Measurements from ENCODE around the gene SH3BP2.
A peak's percentile ranks its signal among the peaks of the same experiment; 100 is the strongest.

The SH3BP2 gene, protein sequence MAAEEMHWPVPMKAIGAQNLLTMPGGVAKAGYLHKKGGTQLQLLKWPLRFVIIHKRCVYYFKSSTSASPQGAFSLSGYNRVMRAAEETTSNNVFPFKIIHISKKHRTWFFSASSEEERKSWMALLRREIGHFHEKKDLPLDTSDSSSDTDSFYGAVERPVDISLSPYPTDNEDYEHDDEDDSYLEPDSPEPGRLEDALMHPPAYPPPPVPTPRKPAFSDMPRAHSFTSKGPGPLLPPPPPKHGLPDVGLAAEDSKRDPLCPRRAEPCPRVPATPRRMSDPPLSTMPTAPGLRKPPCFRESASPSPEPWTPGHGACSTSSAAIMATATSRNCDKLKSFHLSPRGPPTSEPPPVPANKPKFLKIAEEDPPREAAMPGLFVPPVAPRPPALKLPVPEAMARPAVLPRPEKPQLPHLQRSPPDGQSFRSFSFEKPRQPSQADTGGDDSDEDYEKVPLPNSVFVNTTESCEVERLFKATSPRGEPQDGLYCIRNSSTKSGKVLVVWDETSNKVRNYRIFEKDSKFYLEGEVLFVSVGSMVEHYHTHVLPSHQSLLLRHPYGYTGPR

DNA sequence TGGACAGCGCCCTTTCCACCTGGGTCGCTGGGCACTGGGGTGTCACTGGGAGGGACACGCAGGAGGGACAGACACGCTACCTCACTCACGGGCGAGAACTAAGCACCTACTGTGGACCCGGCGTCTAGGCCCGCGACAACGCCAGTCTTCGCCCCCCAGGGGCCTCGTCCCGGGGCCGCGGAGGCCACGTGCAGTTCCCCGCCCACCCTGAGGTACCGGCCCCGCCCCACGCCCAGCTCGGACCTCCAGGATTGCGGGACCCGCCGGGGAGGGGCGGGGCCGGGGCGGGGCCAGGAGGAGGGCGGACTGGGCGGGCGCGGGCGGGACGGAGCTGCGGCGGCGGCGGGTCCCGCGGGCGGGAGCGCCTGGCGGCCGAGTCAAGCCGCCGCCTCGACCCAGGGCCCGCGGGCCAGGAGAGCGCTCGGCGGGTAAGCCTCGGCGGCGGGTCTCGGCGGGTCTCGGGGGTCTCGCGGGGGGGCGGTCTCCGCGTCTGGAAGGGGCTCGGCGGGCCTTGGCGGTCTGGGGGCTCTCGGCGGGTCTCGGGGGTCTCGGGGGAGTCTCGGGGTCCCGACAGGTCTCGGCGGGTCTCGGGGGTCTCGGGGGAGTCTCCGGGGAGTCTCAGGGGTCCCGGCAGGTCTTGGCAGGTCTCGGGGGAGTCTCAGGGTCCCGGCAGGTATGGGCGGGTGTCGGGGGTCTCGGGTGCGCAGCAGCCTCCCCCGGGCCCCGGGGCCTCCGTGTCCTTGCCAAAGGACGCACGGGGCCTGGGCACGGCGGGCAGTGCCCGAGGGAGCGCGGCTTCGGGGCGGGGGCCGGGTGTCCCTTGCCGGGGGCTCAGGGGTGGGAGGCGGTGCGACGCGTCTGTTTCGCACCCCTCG is at the start of gene SH3BP2:
SH3BP2 (plus strand) TSS at position 375 of the 875 bp plus-strand sequence. CDS start 27,533 bp downstream, outside the sequence.
- DNase-seq (ENCODE audit: low read depth) = peak; percentile 51

DNA sequence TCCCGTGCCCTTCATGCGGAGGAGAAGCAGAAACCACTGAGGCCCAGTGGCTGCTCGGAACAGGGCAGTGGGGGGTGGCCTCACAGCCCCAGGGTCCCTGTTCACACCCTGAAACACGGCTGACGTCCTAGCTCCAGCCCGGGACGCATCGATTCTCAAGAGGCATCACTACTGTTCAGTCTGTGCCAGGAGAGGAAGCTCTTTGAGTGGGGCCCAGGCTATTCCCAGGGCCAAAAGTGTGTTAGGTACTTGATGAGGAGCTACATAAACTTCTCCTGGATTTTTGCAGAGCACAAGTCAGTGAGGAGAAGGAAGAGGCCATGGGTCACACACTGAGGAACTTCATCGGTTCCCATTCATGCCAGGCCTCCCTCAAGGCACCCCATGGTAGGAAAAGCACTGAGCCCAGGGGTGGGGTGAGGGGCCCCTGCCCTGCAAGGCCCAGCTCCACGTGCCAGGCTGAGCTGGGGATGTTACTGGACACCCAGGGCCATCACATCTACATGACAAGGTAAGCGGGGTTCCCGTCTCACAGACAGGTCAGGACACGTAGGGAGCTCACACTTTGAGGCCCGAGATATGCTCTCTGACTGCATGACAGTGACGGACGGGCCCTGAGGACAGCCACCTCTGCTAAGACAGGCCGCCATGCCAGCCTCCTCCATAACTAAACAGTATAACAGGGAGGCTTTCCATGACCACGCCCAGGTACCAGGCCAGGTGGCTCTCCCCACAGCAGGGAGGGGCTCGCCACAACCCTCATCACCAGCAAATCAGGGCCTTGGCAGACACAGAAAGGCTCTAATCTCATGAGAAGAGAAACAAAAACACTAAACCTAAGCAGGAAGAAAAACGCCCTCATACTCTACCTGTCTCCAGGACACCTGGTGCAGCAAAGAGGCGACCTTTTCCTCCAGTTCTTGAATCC is 49.1 kb upstream of the SH3BP2 start:
- DNase-seq (ENCODE audit: low read depth) = no peak

DNA sequence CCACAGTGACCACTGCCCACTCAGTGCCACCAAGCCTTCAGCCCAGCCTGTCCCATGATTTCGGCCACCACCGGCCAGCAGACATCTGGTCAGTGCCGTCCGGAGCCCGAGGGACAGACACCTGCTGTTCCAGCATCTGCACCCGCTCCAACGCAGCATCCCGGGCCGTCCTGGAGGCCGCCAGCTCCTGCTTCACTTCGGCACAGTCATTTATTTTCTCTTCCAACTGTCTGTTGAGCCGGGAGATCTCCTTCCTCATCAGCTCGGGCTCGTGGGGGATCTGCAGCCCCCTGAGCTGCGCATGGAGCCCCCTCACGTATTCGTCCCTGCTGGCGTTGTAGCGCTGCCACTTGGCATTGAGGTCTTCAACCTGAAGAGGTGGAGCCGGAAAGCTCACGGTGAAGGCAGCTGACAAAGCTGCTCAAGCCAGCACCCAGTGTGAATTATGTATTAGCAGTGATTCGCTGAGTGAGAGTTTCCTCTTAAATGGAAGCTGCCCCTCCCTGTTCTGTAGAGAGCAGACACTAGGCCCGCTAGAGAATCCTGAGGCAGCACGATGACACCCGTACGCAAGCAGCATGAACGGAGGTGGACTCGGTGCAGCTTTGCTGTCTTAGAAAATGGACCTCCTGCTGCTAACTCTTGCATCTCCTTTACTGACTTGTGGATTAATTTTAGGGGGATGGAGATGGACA is 48.2 kb upstream of the SH3BP2 start:
- DNase-seq (ENCODE audit: low read depth) = no peak

DNA sequence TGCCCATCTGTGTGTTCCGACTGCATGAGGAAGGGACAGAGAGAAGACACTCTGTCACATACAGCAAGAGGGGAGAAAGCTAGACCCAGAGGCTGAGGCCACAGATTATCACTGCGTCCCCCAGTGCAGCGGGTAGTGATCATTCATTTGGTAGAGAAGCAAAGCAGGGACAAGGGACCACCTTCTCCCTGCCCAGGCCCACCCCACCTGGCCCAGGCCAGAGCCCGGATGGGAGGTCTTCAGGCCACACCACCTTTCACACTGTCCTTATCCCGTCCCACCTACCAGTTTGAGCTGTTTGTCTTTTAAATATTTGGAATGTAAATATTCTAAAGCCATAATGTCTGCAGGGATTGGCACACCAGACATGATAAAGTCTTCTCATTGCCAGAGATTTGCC is 47.4 kb upstream of the SH3BP2 start:
- no peak for DNase-seq (ENCODE audit: low read depth)

DNA sequence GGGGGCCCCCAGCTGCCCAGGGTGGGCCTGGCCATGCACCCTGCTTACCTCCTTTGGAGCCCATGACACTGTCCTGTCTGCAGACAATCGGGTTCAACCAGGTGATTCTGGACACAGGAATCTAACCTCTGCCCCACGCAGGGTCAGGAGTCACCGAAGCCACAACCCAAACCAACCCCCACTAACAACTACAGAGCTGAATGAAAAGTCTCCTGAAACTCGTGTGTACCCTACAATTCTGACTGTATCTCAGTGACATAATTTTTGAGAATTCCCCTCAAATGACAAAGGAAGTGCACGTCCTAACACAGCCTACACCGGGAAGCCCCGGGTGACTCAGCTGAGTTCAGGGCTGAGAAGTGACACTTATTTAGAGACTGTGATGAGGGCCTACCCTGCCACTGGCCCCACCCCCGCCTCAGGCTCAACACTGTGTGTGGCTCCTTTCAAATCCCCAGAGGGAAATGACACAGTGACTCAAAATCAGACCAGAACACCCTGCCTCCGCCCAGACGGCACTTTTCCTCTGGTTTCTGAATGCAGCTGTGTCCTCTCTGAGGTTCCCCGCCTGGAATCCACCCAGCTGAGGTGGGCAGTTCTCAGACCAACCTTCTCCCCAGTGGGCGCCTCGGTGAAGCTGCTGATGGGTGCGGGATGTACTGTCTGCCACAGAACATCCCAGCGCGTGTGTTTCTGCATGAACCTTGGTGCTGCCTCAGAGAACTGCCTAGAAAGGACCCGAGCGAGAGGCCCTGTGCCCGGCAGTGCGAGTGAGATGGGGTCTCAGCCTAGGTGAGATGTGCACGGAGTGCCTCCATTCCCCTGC is 46.7 kb upstream of the SH3BP2 start:
- DNase-seq (ENCODE audit: low read depth) = peak; percentile 22

DNA sequence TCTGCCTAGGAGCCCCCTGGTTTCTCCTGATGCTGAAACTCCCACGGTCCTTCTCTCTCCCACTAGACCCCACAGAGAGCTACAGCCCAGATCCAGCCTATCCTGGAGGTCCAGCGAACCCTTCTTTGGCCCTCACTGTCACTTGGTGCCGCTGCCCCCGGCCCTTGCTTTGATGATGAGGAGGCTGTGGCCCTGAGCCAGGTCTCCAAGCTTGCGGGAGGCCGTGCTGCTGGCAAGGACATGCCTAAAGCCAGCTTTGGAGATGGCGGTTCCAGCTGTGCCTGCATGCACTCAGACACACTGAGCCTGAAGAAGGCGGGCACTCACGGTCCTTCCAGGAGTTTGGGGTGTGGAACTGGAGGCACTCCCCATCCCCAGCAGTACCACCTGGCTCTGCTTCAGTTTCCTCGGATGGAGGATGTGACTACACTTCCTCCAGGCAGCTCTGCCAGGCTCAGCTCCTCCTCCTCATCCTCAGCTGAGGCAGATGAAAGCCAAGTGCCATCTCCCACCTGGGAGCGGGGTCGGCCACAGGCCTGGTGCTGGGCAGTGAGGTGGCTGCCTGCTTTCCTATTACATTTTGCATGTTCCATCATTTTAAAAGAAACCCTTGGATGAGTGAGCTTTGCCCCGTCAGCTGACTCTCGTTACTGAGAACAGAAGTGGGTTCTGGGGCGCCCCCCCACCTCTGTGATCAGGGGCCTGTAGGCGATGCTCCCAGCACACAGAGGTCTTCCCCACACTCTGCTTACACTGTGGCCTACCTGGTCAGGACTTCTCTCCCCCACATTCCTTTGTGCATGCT is 45.8 kb upstream of the SH3BP2 start:
- DNase-seq (ENCODE audit: low read depth) = no peak

DNA sequence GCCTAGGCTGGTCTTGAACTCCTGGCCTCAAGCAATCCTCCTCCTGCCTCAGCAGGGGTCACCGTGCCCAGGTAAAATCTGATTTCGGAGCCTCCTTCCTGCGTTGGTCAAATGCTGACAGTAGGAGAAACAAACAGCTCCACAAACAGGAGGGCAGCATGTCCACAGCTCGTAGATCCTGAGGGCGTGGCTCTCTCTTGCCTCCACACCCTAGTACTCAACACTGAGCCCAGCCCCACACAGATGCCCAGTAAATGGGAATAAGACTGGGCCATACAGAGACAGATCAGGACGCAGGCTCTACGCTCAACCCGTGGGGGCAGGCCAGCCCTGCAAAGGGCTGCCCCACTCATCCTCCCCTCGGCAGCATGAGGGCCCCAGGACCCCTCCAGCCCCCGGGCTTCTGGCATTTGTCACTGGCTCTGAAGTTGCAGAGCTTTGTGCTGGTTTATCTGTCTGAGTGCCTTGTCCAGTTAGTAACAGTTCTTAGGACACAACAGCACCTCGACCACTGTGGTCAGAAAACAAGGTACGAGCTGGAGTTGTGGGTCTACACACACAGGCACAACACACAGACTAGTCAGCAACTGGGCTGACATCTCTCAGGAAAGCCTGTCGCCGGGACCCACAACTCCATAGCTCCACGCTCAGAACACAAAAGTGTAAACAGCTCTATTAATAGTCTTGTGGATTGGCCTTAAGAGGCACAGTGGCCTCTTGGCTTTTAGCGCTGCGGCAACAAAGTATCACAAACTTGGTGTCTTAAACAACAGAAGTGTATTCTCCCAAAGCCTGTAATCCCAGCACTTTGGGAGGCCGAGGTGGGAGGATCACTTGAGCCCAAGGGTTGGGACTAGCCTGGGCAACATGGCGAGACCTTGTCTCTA is 41.9 kb upstream of the SH3BP2 start:
- DNase-seq (ENCODE audit: low read depth) = no peak

DNA sequence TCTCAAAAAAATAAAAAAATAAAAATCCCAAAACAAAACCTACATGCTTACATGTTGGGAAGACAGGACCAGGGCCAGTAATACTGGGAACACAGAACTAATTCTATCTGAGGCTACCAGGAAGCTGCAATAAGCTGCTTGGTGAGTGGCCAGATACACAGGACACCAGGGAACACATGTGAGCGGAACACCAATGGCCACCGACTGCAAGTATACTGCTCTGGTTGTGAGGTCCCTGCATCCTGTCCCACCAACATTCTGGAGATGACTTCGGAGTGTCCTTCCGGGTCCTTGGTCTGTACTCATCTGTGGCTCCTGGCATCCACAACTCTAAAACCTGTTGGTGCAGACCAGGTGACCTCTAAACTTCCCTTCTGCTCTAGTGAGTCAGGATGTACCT is 39.4 kb upstream of the SH3BP2 start:
- DNase-seq (ENCODE audit: low read depth) = no peak

DNA sequence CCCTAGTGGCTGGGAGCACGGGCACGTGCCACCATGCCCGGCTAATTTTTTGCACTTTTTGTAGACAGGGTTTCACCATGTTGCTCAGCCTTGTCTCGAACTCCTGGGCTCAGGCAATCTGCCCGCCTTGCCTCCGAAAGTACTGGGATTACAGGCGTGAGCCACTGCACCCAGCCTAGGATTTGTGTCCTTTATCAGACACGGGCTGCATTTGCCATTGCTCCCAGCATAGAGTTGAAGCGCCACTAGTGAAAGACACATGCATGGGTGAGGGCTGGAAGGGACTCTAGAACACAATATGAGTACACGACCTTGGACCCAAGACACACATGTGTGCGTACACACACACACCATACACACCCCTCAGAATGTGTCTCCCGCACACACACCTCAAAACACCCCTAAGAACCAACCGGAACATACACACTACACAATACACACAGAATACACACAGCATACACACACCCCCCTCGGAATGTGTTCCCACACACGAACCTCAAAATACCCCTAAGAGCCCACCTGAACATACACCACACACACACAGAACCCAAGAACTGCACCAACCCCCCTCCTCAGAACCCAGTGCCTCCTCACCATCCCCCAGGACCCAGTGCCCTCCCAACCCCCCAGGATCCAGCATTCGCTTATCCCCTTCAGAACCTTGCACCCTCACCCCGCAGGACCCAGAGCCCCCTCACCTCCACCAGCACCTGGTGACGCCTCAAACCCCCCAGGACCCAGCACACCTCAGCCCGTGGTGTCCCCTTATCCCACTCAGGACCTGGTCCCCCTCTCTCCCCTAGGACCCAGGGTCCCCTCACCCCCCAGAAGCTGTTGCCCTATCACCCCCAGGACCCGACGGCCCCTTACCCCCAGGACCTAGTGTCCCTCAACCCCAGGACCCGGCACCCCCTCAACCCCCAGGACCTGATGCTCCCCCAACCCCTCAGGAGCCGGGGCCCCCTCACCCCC is 37.8 kb upstream of the SH3BP2 start:
- no peak for DNase-seq (ENCODE audit: low read depth)

DNA sequence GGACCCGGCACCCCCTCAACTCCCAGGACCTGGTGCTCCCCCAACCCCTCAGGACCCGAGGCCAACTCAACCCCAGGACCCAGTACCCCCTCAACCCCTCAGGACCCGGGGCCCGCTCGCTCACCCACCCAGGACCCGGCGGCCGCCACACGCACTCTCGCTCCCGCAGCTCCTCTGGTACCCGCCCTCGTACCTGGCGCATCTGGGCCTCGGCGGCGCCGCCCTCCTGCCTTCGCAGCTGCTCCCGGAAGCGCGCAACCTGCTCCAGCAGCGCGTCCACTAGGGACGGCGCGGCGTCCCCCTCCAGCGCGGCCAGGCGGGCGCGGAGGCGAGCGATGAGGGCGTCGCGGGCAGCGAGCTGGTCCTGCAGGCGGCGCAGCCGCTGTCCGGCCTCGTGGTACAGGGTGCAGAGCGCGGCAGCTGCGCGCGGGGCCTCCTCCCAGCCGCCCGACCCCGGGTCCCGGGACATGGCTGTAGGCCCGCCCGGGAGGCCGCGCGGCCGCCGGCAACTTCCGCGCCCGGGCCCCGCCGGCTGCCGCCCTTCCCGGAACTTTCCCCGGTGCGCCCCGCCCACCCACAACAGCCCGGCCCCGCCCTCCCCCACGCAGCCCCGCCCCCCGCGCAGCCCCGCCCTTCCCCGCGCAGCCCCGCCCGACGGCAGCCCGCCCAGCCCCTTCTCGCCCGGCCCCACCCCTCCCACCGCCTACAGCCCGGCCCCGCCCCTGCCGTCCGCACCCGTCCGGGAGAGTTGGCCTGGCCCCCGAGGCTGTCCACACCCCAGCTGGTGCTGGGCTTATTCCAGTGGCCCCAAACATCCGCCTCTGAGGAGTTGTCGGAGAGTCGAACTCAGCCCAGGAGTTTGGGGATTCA is 36.8 kb upstream of the SH3BP2 start, which contains the start of gene TNIP2:
TNIP2 (minus strand) TSS at position 516 of the 870 bp plus-strand sequence; CDS start at position 469, 47 bp downstream.
- DNase-seq (ENCODE audit: low read depth) = peak; percentile 62

DNA sequence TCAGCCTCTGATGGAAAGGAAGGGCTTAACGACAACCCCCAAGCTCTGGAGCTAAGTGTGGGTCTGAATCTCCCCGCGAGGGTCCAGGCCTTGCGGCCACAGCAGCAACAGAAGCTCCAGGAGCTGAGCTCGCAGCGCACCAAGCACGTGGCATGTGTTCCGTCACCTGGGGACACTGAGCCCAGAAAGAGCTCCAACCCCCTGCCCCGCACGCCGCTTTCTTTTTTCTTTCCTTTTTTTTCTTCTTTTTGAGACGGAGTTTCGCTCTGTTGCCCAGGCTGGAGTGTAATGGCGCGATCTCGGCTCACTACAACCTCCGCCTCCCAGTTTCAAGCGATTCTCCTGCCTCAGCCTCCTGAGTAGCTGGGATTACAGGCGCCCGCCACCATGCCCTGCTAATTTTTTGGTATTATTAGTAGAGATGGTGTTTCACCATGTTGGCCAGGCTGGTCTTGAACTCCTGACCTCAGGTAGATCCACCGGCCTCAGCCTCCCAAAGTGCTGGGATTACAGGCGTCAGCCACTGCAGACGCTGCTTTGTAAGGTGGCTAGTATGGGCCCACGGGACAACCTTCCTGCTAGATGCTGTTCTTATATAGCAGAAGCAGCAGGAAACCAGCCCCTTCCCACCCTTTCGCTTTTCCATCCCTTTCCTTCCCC is 36.1 kb upstream of the SH3BP2 start:
- no peak for DNase-seq (ENCODE audit: low read depth)

DNA sequence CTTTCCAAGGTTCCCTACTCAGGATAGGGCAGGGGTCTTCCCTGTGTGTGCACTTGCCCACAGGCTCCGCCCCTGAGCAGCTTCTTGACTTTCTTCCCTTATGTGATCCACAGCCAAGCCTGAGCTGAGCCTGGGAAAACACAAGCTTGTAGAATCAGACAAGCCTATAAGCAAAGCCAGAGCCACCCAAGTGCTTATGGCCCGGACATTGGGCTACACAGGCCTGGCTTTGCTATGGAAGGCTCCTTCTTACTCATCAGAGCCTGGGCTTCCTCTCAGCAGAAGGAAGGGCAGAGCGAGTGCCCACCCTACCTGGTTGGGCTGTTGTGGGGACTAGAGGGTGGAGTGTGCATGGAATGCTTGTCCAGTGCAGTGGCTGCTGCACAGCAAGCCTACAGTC is 35.5 kb upstream of the SH3BP2 start:
- no peak for DNase-seq (ENCODE audit: low read depth)

DNA sequence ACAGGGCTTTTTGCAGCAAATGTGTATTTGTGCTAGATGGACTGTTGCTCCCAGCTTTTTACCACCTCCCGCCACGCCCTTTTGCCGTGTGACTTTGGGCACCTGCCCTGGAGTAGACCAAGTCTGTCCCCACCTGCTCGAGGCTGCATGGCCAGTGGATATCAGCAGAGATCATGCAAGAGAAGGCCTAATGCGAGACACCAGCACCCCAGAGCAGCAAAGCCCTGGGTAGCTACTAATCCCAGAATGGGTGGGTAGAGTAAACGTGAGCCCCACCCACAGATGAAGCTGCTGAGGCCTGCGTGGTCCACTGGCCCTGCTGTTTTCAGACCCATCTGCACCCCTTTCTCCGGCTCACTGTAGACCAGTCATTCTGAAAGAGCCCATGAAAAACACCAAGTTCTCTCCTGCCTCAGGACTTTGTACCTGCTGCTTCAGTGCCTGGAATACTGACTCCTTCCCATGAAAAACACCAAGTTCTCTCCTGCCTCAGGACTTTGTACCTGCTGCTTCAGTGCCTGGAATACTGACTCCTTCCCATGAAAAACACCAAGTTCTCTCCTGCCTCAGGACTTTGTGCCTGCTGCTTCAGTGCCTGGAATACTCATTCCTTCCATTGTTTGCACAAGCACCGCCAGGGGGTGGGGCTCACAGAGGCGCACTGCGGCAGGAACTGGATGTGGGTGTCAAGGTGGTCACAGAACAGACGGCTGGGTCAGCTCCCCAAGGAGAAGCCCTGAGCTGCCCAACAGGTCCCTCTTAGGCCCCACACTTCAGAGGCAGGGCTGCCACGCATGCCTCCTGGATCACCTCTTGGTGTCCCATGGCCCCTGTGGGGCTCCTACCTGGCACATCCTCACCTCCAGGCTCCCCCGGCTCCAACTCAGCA is 31.6 kb upstream of the SH3BP2 start:
- DNase-seq (ENCODE audit: low read depth) = peak; percentile 29

DNA sequence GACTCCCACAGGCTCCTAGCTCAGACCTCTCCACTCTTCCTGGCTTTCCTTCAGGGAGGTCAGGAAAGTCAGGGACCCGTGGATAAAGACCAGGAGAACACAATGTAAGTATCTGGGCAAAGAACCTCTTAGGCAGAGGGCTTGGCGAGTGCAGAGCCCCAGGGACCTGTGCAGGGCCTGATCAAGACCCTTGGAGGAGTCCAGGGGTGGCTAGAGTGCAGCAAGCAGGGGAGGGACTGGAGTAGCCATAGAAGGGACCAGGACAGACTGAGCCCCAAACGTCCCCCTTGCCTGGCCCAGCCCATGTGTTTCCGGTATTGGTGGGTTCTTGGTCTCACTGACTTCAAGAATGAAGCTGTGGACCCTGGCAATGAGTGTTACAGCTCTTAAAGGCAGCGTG is 30.8 kb upstream of the SH3BP2 start:
- no peak for DNase-seq (ENCODE audit: low read depth)
